ENCODE results near the gene EFNA5.

The EFNA5 gene

DNA sequence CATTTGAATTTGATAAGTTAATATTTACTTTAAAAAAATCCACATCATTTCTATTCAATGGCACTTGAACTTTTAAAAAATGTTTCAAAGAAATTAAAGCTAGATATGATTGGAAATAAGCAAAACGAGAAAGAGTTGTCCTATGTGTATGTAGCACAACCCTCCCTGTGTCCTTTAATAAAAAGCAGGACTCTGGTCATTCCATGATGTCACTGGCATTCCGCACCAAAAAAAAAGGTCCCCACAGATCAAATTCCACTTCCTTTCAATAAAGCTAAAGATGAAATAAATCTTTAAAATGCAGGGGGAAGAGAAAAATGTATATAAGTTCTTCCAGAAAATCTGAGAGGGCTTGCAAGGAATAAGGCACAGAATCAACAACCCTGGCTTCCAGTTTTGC, 103.8 kb downstream of the EFNA5 start:
- TF ChIP-seq, protein P1, sequence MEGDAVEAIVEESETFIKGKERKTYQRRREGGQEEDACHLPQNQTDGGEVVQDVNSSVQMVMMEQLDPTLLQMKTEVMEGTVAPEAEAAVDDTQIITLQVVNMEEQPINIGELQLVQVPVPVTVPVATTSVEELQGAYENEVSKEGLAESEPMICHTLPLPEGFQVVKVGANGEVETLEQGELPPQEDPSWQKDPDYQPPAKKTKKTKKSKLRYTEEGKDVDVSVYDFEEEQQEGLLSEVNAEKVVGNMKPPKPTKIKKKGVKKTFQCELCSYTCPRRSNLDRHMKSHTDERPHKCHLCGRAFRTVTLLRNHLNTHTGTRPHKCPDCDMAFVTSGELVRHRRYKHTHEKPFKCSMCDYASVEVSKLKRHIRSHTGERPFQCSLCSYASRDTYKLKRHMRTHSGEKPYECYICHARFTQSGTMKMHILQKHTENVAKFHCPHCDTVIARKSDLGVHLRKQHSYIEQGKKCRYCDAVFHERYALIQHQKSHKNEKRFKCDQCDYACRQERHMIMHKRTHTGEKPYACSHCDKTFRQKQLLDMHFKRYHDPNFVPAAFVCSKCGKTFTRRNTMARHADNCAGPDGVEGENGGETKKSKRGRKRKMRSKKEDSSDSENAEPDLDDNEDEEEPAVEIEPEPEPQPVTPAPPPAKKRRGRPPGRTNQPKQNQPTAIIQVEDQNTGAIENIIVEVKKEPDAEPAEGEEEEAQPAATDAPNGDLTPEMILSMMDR (IDR thresholded peaks at IDR 0.05; ENCODE audit: low read depth, low read length) = no peak
- DNase-seq (ENCODE audit: extremely low read depth, low read depth) = no peak

DNA sequence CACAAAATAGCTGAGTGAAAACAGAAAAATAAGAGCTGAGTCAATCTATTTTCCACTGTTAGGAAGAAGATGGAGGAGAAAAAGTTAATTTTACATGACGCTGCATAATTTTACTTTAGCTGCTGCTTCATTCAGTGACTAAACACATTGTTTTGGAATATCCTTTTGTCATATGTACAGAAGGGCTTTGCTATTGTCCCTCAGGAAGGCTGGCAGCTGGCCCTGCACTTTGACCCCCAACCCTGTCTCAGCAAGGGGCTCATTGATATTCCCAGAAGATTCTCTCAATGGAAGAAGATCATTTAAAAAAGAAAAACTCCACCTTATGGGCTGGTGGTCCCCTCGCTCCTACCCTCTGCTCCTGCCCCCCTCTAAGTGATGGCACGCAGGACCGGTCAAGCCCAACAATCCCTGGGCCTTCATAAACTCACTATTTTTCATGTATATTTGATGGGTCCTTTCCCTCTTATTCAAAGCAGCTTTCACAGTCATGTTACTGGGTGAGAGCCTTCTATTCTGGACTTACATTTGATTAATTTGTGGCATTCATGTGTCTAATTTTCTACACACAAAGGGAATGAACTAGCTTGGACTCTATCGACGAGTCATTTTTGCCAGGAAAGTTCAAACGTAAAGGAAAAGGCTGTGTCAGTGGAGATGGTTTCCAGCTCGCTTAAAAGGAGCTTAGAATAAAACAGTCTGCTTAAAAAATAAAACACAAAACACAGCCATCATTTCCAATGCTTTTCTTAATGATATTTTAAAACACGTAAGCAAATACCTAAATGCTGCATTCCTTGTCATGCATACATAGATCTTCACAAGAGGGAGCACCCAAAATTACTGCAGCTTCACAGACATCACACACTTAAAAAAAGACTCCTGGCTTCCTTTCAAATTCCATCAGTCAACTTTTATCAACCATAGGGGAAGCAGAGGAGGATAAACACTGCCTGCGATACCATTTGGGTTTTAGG, 104.7 kb downstream of the EFNA5 start:
- DNase-seq (ENCODE audit: extremely low read depth, low read depth) = no peak
- TF ChIP-seq, protein P1 (IDR thresholded peaks at IDR 0.05; ENCODE audit: low read depth, low read length) = no peak

DNA sequence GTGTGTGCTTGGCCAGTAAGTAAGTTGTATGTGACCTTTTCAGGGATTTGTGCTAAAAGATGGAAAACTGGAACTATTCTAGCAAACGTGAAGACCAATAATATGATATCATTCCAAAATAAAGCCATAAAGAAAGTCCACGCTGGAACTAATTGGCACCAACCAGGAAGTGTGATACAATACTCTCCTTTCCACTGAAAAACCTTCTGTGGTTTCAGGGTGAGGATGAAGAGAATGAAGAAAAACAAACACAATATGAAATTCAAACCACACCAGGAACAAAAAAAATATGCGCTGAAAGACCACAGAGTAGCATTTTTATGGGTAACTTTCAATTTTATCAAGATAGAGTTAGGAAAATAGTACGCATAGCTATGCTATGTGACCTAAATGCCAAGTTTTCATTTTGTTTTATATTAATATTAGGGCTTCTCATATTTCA, 105.8 kb downstream of the EFNA5 start:
- TF ChIP-seq, protein P1 (IDR thresholded peaks at IDR 0.05; ENCODE audit: low read depth, low read length) = no peak
- DNase-seq (ENCODE audit: extremely low read depth, low read depth) = peak; percentile 78

- DNase-seq (ENCODE audit: extremely low read depth, low read depth) = no peak
- TF ChIP-seq, protein P1 (IDR thresholded peaks at IDR 0.05; ENCODE audit: low read depth, low read length) = no peak
Observed at GRCh38 chr5:107563959-107564544, 106.7 kb downstream of the EFNA5 start.

GRCh38 chr5:107560377-107560776, 110.4 kb downstream of the EFNA5 start:
- no peak for DNase-seq (ENCODE audit: extremely low read depth, low read depth)
- TF ChIP-seq, protein P1 (IDR thresholded peaks at IDR 0.05; ENCODE audit: low read depth, low read length) = no peak

- TF ChIP-seq, protein P1 (IDR thresholded peaks at IDR 0.05; ENCODE audit: low read depth, low read length) = no peak
- no peak for DNase-seq (ENCODE audit: extremely low read depth, low read depth)
Observed at GRCh38 chr5:107558823-107559375, 111.8 kb downstream of the EFNA5 start.

All from AG09319 (cell line).